Measurements from ENCODE around the gene RAB19.
"Not testable (repeated sequence)": the region's sequence is repeated elsewhere in the genome, so short reads cannot be mapped to it uniquely, and the experiment has no call there.

The RAB19 gene

DNA sequence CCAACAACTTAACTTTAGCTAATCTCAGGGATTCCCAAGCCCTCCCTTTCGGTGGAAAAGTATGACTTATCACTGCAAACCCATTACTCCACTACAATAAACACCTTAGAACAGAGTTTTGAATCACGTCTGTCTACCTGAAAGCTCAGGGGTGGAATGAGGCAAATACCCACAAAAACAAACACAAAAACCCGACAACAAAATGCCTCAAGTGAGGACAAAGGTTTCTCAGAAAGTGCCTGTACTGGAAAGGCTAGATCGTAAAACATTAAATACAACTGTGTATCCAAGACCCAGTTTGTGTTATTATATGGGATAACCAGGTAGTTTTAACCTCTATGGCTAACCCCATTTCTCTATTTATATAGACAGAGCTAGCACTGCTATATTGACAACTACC lies 49.4 kb downstream of the RAB19 start:
- no peak overlapping the region for H3K4me3 ChIP-seq (ENCODE audit: low read depth, low read length)
- peaks cover 28% of the 10 kb centered on the region for H3K36me3 ChIP-seq
- TF ChIP-seq, protein P1, sequence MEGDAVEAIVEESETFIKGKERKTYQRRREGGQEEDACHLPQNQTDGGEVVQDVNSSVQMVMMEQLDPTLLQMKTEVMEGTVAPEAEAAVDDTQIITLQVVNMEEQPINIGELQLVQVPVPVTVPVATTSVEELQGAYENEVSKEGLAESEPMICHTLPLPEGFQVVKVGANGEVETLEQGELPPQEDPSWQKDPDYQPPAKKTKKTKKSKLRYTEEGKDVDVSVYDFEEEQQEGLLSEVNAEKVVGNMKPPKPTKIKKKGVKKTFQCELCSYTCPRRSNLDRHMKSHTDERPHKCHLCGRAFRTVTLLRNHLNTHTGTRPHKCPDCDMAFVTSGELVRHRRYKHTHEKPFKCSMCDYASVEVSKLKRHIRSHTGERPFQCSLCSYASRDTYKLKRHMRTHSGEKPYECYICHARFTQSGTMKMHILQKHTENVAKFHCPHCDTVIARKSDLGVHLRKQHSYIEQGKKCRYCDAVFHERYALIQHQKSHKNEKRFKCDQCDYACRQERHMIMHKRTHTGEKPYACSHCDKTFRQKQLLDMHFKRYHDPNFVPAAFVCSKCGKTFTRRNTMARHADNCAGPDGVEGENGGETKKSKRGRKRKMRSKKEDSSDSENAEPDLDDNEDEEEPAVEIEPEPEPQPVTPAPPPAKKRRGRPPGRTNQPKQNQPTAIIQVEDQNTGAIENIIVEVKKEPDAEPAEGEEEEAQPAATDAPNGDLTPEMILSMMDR (IDR thresholded peaks at IDR 0.05; ENCODE audit: low read depth, low read length) = no peak
- DNase-seq = no peak
- no peaks in the 10 kb centered on the region for H3K27me3 ChIP-seq
- no peaks in the 10 kb centered on the region for H3K9me3 ChIP-seq
- no peaks in the 10 kb centered on the region for H3K4me1 ChIP-seq

DNA sequence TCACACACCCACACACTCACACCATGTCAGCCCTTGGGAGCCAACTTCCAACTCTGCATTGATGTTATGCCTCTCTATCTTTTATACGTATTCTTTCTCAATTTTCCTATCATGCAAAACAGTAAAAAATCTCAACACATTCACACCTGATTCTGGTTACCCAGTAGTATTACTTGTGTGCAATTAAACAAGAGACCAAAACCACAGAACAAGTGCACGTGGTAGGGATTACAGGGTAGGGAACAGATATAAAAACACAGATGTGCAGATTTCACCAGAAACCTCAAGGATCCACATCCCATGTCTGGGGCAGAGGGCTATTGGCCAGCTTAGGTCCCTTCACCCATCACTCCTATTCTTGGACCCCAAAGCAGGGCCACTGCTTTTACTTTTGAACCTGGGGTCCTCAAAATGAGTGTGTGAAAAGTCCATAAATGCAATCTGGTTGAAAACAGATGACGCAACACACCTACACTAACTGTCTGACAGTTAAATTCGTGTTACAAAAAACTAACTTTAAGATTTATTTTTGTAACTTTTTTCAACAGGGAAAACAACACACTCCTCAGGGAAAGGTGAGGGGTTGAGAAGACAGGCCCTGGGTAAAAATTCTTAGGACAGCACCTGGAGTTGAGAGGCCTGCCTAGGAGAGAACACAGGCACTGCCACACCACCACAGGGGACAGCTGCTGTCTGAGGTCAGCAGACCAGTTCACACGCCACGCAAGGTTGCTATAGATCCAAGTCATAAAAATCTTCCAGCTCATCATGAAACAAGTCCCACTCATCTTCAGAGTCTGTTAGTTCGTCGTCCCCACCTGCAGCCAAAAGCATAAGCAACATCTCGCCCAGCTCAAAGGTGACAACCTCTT lies 50.2 kb downstream of the RAB19 start:
- peaks cover 33% of the 10 kb centered on the region for H3K36me3 ChIP-seq
- H3K4me1 ChIP-seq = not testable (repeated sequence)

DNA sequence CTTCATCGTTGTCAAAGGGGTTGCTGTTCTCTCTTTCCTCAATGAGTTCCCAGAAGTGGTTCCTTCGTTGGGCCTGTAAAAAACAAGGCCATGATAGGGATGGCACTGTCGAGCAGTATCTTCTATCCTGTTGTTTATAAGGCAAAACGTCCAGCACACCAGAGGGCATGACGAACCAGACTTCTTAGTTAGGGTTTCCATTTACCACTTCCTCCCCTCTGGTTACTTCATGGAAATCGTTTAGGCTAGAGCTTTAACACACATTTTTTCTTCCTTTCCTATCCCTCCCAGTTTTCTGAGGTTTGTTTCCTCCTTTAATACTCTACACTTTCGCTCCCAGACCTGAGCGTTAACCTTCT lies 50.8 kb downstream of the RAB19 start:
- TF ChIP-seq, protein P1 (IDR thresholded peaks at IDR 0.05; ENCODE audit: low read depth, low read length) = no peak
- Histone ChIP-seq H3K9me3 (no peaks in the 10 kb centered on the region), H3K4me1 (no peaks in the 10 kb centered on the region), H3K27me3 (no peaks in the 10 kb centered on the region), H3K36me3 (peaks cover 35% of the 10 kb centered on the region), H3K4me3 (ENCODE audit: low read depth, low read length) (no peak overlapping the region)
- no peak for DNase-seq

More for the DNA sequence above, 50.2 kb downstream of the RAB19 start:
- not testable (repeated sequence) for H3K4me3 ChIP-seq (ENCODE audit: low read depth, low read length); DNase-seq; H3K9me3 ChIP-seq; H3K27me3 ChIP-seq

DNA sequence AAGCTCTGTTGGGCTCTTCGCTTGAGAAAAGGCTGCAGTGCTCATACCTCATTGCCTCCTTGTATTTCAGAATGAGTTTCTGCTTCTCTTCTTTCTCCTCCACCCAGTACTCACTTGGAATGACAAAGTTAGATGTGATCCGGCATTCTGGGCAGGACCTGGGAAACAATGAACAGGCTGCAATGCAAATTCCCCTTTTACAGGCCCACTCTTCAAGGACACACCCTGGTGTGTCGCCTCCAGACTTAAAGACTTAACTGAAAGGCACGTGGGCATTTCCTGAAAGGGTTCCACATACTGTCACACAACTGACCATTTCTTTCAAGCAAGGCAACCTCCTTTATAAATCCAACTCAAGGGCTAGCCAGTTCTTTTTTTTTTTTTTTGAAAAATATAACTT lies 51.9 kb downstream of the RAB19 start:
- Histone ChIP-seq H3K27me3 (no peaks in the 10 kb centered on the region), H3K9me3 (no peaks in the 10 kb centered on the region), H3K4me3 (ENCODE audit: low read depth, low read length) (no peak overlapping the region), H3K36me3 (peaks cover 38% of the 10 kb centered on the region), H3K4me1 (no peaks in the 10 kb centered on the region)
- DNase-seq = no peak
- TF ChIP-seq, protein P1 (IDR thresholded peaks at IDR 0.05; ENCODE audit: low read depth, low read length) = no peak

DNA sequence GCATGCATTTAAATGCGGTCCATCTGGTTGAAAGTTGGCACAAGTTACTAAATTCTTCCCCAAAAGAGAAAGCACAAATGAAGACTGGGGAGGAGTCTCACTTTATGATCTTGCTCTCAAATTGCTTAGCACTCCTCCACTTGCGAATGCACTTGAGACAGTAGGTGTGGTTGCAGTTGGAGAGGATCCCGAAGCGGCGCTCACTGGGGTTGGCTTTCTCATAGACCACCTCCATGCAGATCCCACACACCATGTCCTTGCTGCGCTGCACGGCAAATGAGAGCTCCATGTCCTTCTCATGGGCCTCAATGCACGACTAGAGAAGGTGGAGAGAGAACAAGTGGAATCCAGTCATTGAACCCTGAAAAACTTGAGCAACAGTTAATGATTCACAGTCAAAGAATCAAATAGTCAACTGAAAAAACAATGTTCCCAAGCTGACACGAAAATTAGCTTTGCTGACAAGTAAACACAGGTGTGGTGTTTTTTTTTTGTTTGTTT lies 52.7 kb downstream of the RAB19 start:
- no peaks in the 10 kb centered on the region for H3K9me3 ChIP-seq
- H3K27me3 ChIP-seq = no peaks in the 10 kb centered on the region
- TF ChIP-seq, protein P1 (IDR thresholded peaks at IDR 0.05; ENCODE audit: low read depth, low read length) = no peak
- peaks cover 38% of the 10 kb centered on the region for H3K36me3 ChIP-seq
- no peak for DNase-seq
- no peak overlapping the region for H3K4me3 ChIP-seq (ENCODE audit: low read depth, low read length)
- H3K4me1 ChIP-seq = no peaks in the 10 kb centered on the region

DNA sequence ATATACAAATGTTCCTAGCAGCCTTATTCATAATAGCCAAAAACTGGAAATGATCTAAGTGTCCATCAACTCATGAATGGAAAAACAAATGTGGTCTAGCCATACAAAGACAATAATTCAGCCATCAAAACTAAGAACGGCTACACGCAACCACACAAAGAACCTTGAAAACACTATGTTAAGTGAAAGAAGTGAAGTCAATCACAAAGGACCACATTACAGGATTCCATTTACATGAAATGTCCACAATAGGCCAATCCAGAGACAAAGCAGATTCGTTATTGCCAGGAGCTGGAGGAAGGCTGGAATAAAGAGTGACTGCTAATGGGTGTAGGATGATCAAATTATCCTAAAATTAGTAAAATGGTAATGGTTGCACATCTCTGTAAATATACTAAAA lies 54.3 kb downstream of the RAB19 start:
- DNase-seq = no peak
- no peak overlapping the region for H3K4me3 ChIP-seq (ENCODE audit: low read depth, low read length)
- no peaks in the 10 kb centered on the region for H3K27me3 ChIP-seq
- TF ChIP-seq, protein P1 (IDR thresholded peaks at IDR 0.05; ENCODE audit: low read depth, low read length) = no peak
- H3K4me1 ChIP-seq = no peaks in the 10 kb centered on the region
- no peaks in the 10 kb centered on the region for H3K9me3 ChIP-seq
- H3K36me3 ChIP-seq = peaks cover 38% of the 10 kb centered on the region

Data from BE2C (cell line).